Duodenal mucosa (tissue), 2 donors: Measurements from ENCODE around the gene PLEKHG7.

Experiments
- H3K27ac ChIP-seq: one replicate; pipeline ENCODE4 v1.7.0; 2013; ENCODE audit warnings: low read depth, low read length
- H3K27me3 ChIP-seq, 2 donors: one replicate each; pipeline ENCODE4 v1.7.0; 2013; ENCODE audit warnings: low read length in 2 of 2, control low read depth in 1 of 2; ENCODE audit not compliant: insufficient read depth in 2 of 2, control insufficient read depth in 1 of 2
- H3K36me3 ChIP-seq, 2 donors: one replicate each; pipeline ENCODE4 v1.7.0; 2013; ENCODE audit warnings: low read length in 2 of 2, control low read depth in 1 of 2; ENCODE audit not compliant: insufficient read depth in 2 of 2, control insufficient read depth in 1 of 2
- H3K4me1 ChIP-seq, 2 donors: one replicate each; pipeline ENCODE4 v1.7.0; 2013; ENCODE audit warnings: low read length in 2 of 2, control low read depth in 1 of 2; ENCODE audit not compliant: insufficient read depth in 2 of 2, control insufficient read depth in 1 of 2
- H3K4me3 ChIP-seq, 2 donors: one replicate each; pipeline ENCODE4 v1.7.0; 2013; ENCODE audit warnings: low read length in 2 of 2, low read depth in 1 of 2
- H3K9ac ChIP-seq, 2 donors: one replicate each; pipeline ENCODE4 v1.7.0; 2013; ENCODE audit warnings: low read length in 2 of 2, low read depth in 1 of 2
- H3K9me3 ChIP-seq, 2 donors: one replicate each; pipeline ENCODE4 v1.7.0; 2013; ENCODE audit warnings: low read length in 2 of 2, control low read depth in 1 of 2; ENCODE audit not compliant: control insufficient read depth in 1 of 2

Gene PLEKHG7

DNA sequence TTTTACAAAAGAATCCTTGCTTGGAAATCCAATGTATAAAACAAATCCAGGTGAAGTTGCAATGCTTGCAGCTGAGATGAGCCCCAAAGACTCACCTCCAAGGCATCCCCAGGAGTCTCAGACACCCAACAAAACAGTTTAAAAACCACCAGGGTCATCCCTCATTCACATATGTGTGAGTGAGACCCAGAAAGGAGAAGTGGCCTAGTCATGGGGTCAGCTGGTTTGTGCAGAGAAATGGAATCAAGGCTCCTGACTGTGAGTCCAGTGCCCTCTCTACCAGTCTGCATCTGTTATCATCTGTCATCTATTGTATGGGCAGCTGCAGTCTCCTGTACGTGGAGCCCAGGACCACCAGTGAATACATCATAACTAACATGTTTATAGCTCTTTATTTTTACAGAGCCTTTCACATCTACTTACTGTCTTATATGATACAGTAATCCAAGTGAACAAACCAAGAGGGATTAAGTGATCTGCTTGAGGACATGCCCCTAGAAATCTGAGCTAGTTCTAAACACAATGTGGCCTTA, 27.1 kb downstream of the PLEKHG7 start:
- Histone ChIP-seq H3K27me3 (no peaks in the 10 kb centered on the region), H3K36me3 (no peaks in the 10 kb centered on the region), H3K9me3 (no peaks in the 10 kb centered on the region), H3K4me1 (peaks cover 0 to 5% of the 10 kb centered on the region in 2 donors), H3K4me3 (no peak overlapping the region), H3K9ac (no peak overlapping the region), H3K27ac (no peak overlapping the region)

DNA sequence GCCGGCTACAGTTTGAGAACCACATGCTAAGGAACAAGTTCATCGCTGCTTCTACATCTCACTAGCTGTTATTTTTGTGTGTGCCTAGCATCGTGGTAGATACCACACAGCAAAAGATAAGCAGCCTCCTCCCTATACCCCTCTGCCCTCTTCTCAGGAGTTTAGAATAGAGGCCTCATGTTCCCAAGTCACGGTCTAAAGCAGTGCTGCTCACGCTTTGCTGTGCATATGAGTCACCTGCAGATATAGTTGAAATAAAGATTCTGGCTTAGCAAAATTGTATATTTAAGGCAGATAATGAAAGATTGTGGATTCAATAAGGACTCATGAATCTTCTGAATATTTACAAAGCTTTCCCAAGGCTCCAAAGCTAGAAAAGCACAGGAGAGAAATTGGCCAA, 28.0 kb downstream of the PLEKHG7 start:
- Histone ChIP-seq H3K4me1 (peaks cover 0 to 5% of the 10 kb centered on the region in 2 donors), H3K27ac (no peak overlapping the region), H3K4me3 (no peak overlapping the region), H3K36me3 (no peaks in the 10 kb centered on the region), H3K9ac (no peak overlapping the region), H3K9me3 (no peaks in the 10 kb centered on the region), H3K27me3 (no peaks in the 10 kb centered on the region)

DNA sequence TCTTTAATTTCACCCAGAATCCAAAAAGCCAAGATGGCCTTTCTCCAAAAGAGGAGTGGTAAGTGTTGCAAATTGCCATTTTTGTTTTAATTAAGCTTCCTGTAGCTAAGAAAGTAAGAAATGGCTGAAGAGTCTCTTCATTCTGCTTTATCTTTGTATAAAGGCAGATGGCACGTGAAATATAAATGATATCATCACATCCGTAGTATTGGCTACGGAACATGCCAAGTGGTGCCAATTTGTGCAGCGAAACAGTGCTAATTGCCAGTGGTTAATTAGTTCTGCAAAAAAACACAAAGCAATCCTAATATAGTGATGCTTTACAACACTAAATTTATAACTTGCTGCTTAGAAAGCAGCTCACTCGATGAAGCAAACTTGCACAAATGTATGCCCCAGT, 29.4 kb downstream of the PLEKHG7 start:
- no peaks in the 10 kb centered on the region for H3K36me3 ChIP-seq
- H3K27ac ChIP-seq, result no peak overlapping the region
- H3K9ac ChIP-seq, result no peak overlapping the region
- no peaks in the 10 kb centered on the region for H3K9me3 ChIP-seq
- no peak overlapping the region for H3K4me3 ChIP-seq
- H3K27me3 ChIP-seq, result no peaks in the 10 kb centered on the region
- peaks cover 0 to 5% of the 10 kb centered on the region in 2 donors for H3K4me1 ChIP-seq

DNA sequence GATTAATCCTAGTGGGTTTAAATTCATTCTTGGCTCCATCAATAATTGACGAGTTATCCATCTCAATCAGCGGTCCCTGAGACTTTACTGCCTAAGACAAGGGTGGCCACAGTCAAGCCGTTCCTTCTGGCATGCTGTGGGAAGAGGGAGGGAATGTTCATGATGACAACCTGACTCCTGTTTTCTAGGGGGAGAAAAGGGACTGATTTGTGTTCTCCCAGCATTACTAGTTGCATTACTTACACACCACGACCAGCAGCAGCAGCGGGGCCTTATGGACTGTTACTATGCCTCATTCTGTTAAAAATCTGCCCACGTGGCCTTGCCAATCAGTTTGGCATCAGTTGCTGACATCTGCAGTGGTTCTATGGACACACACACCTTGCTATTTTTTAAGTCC, 29.9 kb downstream of the PLEKHG7 start:
- H3K36me3 ChIP-seq, result no peaks in the 10 kb centered on the region
- no peak overlapping the region for H3K27ac ChIP-seq
- H3K9me3 ChIP-seq, result no peaks in the 10 kb centered on the region
- H3K4me1 ChIP-seq, result peaks cover 0 to 5% of the 10 kb centered on the region in 2 donors
- no peaks in the 10 kb centered on the region for H3K27me3 ChIP-seq
- no peak overlapping the region for H3K4me3 ChIP-seq
- H3K9ac ChIP-seq, result no peak overlapping the region

DNA sequence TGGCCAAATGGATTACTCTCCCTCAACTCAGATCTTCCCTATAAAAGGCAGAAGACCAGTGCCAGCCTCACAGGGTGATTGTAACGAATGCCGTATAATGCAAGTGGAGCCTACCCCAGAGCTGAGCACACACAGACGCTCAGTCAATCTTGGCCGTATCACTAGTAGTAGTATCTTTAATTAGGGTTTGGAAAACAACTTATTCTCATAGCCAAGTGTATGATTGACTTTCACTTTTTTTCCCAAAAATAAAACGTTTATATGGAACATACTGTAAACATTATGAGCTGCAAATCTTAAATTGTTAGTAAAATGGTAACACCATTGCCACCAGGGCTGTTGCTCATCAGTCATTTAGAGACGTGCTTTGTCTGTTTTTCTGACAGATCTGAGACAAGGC, 30.4 kb downstream of the PLEKHG7 start:
- no peaks in the 10 kb centered on the region for H3K36me3 ChIP-seq
- H3K4me3 ChIP-seq, result no peak overlapping the region
- no peaks in the 10 kb centered on the region for H3K27me3 ChIP-seq
- no peaks in the 10 kb centered on the region for H3K9me3 ChIP-seq
- H3K9ac ChIP-seq, result no peak overlapping the region
- no peak overlapping the region for H3K27ac ChIP-seq
- peaks cover 0 to 5% of the 10 kb centered on the region in 2 donors for H3K4me1 ChIP-seq

DNA sequence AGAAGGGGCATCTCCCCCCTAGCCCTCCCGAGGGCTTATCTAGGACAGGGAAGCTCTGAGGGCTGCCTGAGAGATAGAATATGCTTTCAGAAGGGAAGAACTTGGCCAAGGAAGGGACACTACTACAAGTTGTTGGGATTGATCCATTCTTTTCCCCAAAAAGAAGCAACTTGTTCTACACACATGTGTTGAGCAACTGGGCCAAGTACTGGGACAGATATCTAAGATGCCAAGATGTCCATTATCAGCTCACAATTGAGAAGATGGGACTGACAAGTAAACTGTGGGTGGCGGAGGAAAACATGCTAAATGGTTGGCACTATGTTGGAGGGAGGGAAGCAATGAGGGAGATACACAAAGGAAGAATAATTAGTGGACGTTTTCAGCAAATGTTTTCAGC, 30.9 kb downstream of the PLEKHG7 start:
- H3K9me3 ChIP-seq, result no peaks in the 10 kb centered on the region
- H3K9ac ChIP-seq, result no peak overlapping the region
- peaks cover 0 to 5% of the 10 kb centered on the region in 2 donors for H3K4me1 ChIP-seq
- no peaks in the 10 kb centered on the region for H3K27me3 ChIP-seq
- no peak overlapping the region for H3K4me3 ChIP-seq
- H3K36me3 ChIP-seq, result no peaks in the 10 kb centered on the region
- no peak overlapping the region for H3K27ac ChIP-seq

DNA sequence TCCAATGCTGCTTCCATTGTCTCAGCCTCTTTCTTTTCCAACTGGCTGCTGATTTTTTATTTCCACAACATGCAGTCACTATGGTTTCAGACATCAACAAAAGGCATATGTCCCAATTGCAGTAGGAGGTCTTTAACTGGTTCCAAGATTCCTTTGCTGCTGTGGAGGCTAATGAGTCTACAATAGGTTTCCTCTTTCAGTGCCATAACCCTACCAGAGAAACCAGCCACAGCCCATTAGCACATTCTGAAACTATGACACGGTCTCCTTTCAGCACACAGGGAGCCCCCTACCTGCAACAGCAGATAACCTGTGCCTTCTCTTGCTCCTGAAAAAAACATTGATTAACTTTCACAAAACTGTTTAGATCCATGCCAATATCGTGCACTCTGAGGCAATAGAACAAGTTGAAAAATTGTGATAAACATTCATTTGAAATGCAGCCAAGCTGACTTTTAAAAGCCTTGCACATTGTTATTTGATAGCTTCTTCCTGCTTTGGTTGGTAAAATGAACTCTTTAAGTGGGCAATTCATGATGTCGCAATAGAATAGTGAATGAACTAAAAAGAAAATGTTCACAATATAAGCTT, 32.4 kb downstream of the PLEKHG7 start:
- H3K27me3 ChIP-seq, result no peaks in the 10 kb centered on the region
- H3K4me1 ChIP-seq, result peaks cover 0 to 5% of the 10 kb centered on the region in 2 donors
- no peak overlapping the region for H3K9ac ChIP-seq
- H3K36me3 ChIP-seq, result no peaks in the 10 kb centered on the region
- no peaks in the 10 kb centered on the region for H3K9me3 ChIP-seq
- no peak overlapping the region for H3K27ac ChIP-seq
- no peak overlapping the region for H3K4me3 ChIP-seq

DNA sequence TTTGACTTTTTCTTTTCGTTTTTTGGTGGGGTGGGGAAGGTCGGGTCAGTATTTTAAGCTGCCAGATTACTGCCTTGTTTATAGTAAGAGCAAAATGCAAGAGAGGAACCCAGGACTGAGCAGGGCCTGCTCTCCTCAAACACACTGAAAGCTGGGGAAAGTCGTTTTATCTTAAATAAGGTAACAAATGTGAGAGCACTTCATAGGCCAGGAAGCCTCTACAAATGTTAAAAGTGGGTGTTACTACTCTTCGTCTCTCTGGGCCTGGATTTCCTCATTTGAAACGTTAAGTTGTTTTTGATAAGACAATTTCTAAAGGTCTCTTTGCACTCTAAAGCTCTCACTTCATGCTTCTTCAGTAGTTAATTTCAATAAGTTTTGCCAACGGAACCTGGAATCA, 33.8 kb downstream of the PLEKHG7 start:
- H3K27ac ChIP-seq, result no peak overlapping the region
- H3K27me3 ChIP-seq, result no peaks in the 10 kb centered on the region
- H3K4me3 ChIP-seq, result no peak overlapping the region
- H3K4me1 ChIP-seq, result peaks cover 0 to 5% of the 10 kb centered on the region in 2 donors
- H3K36me3 ChIP-seq, result no peaks in the 10 kb centered on the region
- no peak overlapping the region for H3K9ac ChIP-seq
- H3K9me3 ChIP-seq, result no peaks in the 10 kb centered on the region

DNA sequence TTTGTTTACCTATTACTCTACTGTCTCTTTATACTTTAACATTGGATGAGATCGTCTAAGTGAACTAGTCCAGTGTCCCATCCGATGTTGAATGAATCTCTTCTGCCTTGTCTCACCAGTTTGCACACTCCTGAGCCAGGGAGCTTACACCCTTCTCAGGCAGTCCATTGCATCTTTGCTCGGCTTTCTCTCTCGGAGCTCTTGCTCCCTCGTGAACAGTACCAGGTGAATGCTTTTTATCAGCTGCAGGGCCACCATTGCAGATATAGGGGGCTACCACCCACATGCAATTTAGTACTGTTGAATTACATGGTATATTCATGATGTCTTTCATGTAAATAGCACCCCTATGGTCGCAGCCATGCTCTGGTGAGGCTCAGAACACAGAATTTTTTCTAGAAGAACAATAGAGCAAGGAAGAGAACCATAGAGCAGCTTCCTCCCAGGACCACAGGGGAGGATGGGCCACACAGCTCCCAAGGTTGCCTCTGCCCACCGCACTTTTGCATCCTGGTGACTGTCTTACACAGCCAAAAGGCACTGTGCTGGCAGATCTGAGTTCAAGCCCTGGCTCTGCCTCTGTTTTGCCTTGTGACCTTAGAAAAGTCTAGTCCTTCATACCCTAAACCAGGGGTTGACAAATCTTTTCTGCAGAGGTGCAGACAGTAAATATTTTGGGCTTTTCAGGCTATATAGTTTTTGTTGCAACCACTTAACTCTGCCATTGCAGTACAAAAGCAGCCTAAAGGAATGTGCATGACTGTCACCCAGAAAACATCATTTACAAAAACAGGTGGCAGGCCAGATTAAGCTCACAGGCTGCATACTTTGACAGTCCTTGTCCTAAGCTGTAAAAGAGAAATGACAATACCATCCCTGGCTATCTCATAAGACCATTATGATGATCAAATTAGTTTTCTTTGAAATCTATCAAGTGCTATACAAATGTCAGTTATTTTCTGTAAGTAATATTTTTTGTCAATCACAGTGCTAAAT, 35.4 kb downstream of the PLEKHG7 start:
- H3K9ac ChIP-seq, result no peak overlapping the region
- H3K9me3 ChIP-seq, result no peaks in the 10 kb centered on the region
- peaks cover 0 to 5% of the 10 kb centered on the region in 2 donors for H3K4me1 ChIP-seq
- no peak overlapping the region for H3K4me3 ChIP-seq
- no peaks in the 10 kb centered on the region for H3K36me3 ChIP-seq
- H3K27ac ChIP-seq, result no peak overlapping the region
- H3K27me3 ChIP-seq, result no peaks in the 10 kb centered on the region

DNA sequence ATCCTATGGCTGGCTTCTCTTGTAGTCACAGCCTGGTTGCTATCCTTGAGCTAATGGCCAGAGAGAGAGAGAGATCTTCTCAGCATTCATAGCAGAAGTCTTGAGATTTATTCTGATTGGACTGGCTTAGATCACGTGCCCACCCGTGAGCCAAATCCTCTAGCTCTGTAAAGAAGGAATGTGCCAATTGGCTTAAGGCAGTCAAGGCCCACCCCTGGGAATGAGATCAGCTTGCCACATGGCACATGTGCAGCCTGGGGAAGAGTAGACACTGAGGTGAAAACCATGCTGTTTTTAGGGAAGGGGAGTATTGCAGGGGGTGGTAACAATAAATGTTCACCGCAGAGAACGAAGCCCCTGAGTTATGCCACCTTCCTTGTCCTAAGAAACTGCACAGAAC, 36.3 kb downstream of the PLEKHG7 start:
- no peak overlapping the region for H3K4me3 ChIP-seq
- no peak overlapping the region for H3K9ac ChIP-seq
- H3K27me3 ChIP-seq, result no peaks in the 10 kb centered on the region
- H3K9me3 ChIP-seq, result no peaks in the 10 kb centered on the region
- H3K4me1 ChIP-seq, result peaks cover 0 to 5% of the 10 kb centered on the region in 2 donors
- no peak overlapping the region for H3K27ac ChIP-seq
- no peaks in the 10 kb centered on the region for H3K36me3 ChIP-seq
